GM18951 (cell line): ENCODE data around the gene ZNG1A.
"Not testable (repeated sequence)": the region's sequence is repeated elsewhere in the genome, so short reads cannot be mapped to it uniquely, and the experiment has no call there.

Experiments used
- POLR2A ChIP-seq: IDR thresholded peaks from 4 replicates; pipeline ENCODE4 v1.6.1; 2011; ENCODE audit warnings: mild to moderate bottlenecking; ENCODE audit not compliant: insufficient read length, insufficient read depth; ENCODE audit errors: extremely low read depth
- in situ Hi-C: fragments of 300-500 bp; cut with MboI; formaldehyde crosslinking; loops from one replicate; pipeline ENCODE4 v1.12.0; 2022; ENCODE audit warnings: low sequenced_read_pairs, mixed read lengths, inconsistent platforms; ENCODE audit not compliant: unreplicated experiment

The ZNG1A gene

DNA sequence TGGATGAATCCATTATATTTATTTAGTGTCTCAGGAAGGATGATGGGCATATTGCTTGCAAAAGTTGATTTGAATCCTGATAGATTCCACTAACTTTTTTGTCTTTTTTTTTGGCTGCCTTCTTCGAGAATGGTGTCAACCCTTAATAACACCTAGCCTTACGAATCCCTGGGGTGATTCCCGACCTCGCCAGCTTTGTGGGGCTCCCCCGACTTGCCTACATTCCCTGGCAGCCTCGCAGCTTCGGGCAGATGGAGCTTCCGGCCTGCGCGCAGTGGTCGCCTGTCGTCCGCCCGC lies 35.4 kb upstream of the ZNG1A start:
- in situ Hi-C loops, result no loop called here
- TF ChIP-seq POLR2A, result no peak

DNA sequence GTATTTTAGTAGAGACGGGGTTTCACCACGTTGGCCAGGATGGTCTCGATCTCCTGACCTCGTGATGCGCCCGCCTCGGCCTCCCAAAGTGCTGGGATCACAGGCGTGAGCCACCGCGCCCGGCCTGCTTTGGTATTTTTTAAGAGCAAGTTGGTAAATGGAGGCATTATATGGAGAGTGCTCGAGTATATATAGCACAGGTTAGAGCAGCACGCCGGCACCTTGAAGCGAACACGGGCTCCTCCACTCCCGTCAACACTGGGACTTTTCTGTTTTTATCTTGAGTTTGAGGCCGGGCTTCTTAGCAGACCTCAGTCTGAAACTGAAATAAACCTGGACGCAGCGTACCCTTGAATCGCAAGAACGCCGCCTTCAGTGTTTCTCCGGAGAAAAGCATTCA lies 35.0 kb upstream of the ZNG1A start:
- in situ Hi-C loops, result not testable (repeated sequence)

DNA sequence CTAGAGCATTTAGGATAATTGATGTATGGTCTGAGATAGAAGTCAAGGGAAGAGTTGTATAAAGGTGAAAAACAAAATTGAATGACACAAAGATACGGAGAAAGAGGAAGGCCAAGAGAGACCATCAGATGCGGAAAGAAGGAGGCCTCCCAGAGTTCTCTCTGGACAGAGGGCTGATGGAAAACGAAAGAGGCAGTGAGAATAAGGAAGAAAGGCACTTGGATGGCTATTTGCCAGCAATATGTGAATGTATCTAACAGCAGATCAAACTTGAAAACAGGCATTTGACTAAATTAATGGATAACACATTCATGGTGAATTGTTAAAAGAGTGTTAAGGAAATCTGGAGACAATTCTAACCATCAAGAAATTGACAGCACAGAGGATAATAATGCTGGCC lies 33.4 kb upstream of the ZNG1A start:
- in situ Hi-C loops, result no loop called here
- TF ChIP-seq POLR2A, result no peak

- TF ChIP-seq POLR2A, result no peak
- in situ Hi-C loops, result no loop called here
These were observed 32.7 kb upstream of the ZNG1A start for GRCh38 chr9:211557-211956.

DNA sequence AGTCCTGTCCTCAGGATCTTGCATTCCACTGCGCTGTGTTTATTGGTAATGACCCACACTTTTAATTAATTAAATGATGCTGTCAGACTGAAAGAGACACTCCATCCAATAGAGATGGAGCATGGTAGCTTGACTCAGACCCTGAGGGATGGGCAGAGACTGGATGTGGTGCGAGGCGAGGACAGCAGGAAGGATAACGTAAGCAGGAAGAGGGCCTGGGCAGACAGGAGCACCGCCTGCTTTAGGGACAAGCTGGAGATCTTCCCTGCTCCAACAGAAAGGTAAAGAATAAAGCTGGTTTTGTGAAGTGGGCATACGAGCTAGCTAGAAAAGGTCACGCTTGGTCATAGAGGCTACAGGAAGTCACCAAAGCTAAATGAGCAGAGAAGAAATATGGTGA lies 32.2 kb upstream of the ZNG1A start:
- TF ChIP-seq POLR2A, result no peak
- in situ Hi-C loops, result no loop called here

DNA sequence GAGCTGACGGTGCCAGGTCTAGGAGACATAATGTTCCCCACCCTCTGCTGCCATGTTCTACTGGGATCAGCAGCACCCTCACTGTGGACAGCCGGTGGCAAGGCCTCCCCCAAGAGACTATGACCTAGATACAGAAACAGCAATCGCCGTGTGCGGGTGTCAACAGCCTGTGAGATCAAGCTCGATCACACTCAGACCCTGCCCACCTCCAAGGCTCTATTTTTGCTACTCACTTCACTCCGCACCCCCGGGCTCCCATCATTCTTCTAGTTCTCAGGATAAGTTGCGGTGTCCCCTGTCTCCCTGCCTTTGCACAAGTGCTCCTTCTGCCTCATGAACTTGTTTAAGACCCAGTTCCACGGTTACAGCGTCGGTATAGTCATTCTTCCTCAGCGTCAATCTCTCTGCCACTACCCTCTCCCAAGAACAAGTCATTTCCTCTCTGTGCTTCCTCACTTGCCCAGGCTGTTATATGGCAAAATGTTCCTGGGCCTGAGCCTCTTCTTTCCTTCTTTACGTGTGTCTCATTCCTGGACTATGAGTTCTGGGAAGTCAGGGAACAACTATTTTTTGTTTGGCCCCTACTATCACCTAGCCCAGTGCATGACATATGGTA lies 30.4 kb upstream of the ZNG1A start:
- in situ Hi-C loops, result no loop called here

DNA sequence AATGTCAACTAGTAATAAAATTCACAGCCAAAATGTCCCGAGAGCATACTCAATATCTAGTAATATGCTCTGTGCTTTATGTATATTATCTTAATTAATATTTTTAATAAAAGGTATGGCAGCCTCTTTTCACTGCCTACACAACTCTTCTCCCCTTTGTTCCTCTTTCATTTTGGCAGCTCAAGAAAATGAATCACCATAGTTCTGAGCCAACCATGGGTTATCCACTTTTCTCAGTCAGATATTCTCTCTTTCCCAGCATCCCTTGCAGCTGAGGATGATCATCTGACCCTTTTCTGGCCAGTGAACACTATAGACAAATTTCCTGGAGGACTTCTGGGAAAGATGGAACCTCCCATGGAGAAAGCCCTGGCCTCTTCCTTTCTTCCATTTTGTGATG lies 27.6 kb upstream of the ZNG1A start:
- no peak for TF ChIP-seq POLR2A
- in situ Hi-C loops, result no loop called here

More for the DNA sequence above, 30.4 kb upstream of the ZNG1A start:
- TF ChIP-seq POLR2A, result no peak

DNA sequence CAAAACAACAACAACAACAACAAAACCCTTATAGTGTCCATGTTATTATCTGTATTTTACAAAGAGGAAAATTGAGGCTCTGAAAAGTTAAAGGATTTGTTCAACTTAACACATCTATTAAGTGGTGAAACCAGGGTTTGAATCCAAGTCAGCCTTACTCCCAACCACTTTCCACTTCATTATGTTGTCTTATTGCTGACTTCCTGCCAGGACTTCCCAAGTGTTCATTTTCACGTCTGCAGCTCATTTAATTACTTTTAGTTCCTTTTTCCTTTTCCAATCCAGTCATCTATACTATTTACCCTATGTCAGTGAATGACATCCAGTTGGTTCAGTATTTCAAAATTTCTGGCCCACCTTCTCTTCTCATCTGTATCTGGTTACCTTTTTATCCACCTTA lies 20.7 kb upstream of the ZNG1A start:
- in situ Hi-C loops, result not testable (repeated sequence)

DNA sequence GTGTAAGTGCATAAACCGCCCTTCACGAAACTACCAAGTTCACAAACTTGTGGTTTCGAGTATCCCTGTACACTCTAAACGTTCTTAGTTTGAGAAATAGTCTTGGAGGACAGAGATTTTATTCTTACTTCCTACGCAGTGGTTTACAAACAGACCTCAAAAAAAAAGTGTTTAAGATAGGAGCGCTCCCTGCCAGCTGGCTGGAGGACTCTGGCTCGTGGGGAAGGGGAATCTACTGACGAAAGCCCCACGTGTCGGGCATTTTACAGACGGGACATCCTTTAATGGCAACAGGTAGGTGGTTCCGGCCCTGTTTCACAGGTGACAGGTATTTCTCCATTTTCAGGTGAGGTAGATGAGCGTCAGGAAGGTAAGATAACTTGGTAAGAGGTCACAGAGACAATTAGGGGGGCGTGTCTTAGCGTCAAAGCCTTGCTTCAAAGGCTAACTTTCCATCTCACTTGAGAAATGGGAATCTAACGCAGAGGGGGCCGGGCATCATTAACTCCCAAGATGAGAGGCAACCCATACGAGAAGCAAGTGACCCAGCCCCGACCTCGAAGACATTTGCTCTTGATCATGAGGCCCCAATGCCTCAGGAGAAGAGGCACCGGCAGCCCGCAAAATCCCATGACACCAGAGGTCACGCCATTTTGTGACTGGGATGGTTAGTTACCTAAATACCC lies 573 bp downstream of the ZNG1A start:
- in situ Hi-C loops, result not testable (repeated sequence)

DNA sequence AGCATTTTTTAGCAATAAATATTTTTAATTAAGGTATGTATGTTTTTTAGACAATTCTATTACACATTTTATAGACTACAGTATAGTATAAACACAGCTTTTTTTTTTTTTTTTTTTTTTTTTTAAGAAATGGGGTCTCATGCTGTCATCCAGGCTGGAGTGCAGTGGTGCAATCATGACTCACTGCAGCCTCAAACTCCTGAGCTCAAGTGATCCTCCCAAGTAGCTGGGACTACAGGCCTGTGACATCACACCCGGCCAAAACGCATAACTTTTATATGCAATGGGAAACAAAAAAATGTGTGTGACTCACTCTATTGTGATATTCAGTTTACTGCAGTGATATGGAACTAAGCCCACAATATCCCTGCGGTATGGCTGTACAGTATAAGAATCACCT lies 9.1 kb downstream of the ZNG1A start:
- in situ Hi-C loops, result not testable (repeated sequence)

DNA sequence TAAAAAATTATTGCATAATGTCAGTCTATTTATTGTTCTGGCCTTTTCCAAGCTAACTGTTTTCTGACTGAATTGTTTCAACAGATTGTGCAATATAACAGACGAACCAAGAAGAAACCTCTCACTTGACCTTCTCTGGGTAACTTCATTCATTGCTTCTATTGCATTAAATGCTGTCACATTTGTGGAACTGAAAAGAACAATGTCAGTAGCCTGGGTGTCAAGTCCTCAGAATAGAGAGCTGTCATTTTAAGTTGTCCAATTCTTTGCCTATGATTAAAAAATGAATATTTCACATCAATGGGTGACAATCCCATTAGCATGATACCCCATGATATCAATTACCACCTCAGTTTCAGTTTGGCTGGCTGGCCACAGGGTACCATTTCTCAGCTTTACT lies 19.0 kb downstream of the ZNG1A start:
- in situ Hi-C loops, result not testable (repeated sequence)

DNA sequence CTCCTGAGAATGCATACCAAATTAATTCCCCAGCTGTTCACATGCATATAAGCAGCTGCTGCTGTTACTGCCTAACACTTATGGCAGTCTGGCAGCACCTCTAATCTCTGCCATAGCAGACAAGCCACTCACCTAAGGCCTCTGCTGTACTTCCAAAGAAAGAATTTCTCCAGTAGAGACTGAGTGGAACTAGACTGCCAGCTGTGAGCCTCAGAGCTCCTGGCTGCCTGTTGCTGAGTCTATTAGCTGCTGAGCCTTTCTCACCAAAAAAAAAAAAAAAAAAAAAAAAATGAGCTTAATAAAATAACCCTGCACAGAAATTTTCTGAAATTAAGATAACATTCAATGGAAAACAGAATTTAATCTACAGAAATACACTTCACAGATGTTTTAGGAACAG lies 27.7 kb downstream of the ZNG1A start:
- in situ Hi-C loops, result not testable (repeated sequence)

GRCh38 chr9:139880-140279 lies 39.0 kb downstream of the ZNG1A start:
- in situ Hi-C loops, result not testable (repeated sequence)

GRCh38 chr9:117995-118467 lies 60.8 kb downstream of the ZNG1A start, which contains the start of gene FOXD4:
TSS of gene FOXD4 (minus strand) at chr9:118417. CDS start at chr9:118119, 298 bp downstream.
- in situ Hi-C loops, result not testable (repeated sequence)

GRCh38 chr9:117144-117994 lies 61.5 kb downstream of the ZNG1A start:
- in situ Hi-C loops, result not testable (repeated sequence)

DNA sequence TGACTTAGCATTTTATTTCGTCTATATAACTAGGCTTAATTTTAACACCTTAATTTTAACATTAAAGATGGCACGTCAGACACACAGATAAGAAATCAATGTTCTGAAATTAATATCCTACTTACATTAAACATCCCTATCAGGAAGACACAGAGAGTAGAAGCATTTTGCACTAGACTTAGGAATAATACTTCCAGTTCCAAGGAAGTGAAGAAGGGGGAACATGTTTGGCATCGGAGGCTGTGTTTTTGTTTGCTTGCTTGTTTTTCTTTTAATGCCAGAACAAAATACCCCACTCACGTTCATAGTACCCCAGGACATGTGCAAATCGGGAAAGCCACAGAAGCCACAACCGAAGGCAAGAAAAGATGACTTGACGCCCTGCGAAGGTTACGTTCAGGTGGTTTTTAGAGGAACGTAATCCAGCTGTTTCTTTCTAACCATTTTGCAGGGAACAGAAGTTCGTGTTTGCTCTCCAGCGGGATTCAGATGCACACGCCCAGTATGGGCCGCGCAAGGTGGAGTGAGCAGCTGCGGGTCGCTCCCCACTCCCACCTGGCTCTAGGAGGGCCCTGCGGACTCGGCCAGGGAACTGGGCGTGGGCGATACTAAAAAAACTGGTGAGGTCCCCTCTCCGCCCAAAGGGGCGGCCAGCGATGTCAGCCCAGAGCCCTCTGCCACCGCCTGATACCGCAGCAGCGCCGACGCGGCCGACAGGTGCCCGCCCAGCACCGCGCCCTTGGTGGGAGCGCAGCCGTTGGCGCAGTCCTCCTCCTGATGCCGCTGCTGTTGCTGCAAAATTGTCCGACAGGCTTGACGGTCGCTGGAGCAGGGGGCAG lies 62.4 kb downstream of the ZNG1A start:
- in situ Hi-C loops, result not testable (repeated sequence)

DNA sequence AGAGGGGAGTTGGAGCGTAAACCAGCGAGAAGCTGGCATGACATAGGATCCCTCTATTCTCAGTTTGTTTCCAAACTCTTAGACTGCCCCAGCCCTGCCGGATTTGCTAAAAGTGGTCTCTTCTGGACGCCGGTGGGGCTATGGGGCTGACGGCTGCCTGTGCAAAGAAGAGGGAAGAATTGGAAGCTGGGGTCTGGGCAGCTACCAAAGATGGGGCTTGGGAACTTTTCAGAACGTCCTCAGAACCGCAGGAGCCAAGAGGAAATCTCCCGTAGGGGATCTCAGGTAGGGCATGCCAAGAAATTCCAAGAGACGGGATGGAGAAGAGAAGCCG lies 63.8 kb downstream of the ZNG1A start:
- in situ Hi-C loops, result not testable (repeated sequence)

- in situ Hi-C loops, result not testable (repeated sequence)
These were observed 64.4 kb downstream of the ZNG1A start for GRCh38 chr9:114267-115117.
